Nephron (organoid): Measurements from ENCODE around the gene PLCB1.

ENCODE experiments used
- H3K27ac Mint-ChIP-seq, 3 experiments: 2 replicates each; pipeline ENCODE4 v1.8.0; 2020; ENCODE audit warnings: mixed read lengths in 3 of 3, mild to moderate bottlenecking in 2 of 3, moderate library complexity in 1 of 3
- H3K27me3 Mint-ChIP-seq: 2 replicates; pipeline ENCODE4 v1.8.0; 2021; ENCODE audit warnings: low read depth, mild to moderate bottlenecking, moderate library complexity, mixed read lengths
- H3K36me3 Mint-ChIP-seq: 2 replicates; pipeline ENCODE4 v1.8.0; 2020; ENCODE audit warnings: low read depth, mixed read lengths
- H3K4me1 Mint-ChIP-seq: 2 replicates; pipeline ENCODE4 v1.8.0; 2020; ENCODE audit warnings: mixed read lengths
- H3K4me3 Mint-ChIP-seq, 3 experiments: 2 replicates each; pipeline ENCODE4 v1.8.0; 2020; ENCODE audit warnings: mild to moderate bottlenecking in 3 of 3, mixed read lengths in 3 of 3, moderate library complexity in 2 of 3
- H3K9me3 Mint-ChIP-seq: 2 replicates; pipeline ENCODE4 v1.8.0; 2020; ENCODE audit warnings: mixed read lengths
- TF ChIP-seq, protein P1 (sequence below), 3 experiments: fragments of 200-600 bp; sonication (generic); IDR thresholded peaks; one replicate each; pipeline ENCODE4 v1.5.0; 2021; ENCODE audit warnings: antibody characterized with exemption in 3 of 3; ENCODE audit not compliant: unreplicated experiment in 3 of 3

PLCB1 gene

DNA sequence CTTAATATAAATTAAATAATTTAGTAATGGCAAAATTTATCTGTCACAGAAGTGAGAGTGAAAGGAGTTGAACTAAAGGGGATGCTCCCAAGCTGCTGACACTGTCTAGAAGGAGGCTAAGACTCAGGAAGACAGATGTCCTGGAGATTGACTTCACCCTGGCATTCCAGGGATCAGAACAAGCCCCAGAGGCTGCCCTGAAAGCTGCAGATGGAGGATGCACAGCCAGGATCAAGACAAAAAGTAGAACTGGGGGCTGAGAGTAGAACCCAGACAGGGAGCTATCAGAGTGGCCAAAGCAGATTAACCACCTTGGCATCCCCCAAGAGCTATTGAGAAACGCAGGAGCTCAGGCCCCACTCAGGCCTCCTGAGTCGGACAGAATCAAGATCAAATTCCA lies 747.6 kb downstream of the PLCB1 start:
- no peak overlapping the region for H3K27ac Mint-ChIP-seq
- no peaks in the 10 kb centered on the region for H3K9me3 Mint-ChIP-seq
- no peak overlapping the region for H3K4me3 Mint-ChIP-seq
- H3K4me1 Mint-ChIP-seq, result peaks cover 13% of the 10 kb centered on the region
- H3K27me3 Mint-ChIP-seq, result no peaks in the 10 kb centered on the region
- peaks cover 7% of the 10 kb centered on the region for H3K36me3 Mint-ChIP-seq
- TF ChIP-seq, protein P1, sequence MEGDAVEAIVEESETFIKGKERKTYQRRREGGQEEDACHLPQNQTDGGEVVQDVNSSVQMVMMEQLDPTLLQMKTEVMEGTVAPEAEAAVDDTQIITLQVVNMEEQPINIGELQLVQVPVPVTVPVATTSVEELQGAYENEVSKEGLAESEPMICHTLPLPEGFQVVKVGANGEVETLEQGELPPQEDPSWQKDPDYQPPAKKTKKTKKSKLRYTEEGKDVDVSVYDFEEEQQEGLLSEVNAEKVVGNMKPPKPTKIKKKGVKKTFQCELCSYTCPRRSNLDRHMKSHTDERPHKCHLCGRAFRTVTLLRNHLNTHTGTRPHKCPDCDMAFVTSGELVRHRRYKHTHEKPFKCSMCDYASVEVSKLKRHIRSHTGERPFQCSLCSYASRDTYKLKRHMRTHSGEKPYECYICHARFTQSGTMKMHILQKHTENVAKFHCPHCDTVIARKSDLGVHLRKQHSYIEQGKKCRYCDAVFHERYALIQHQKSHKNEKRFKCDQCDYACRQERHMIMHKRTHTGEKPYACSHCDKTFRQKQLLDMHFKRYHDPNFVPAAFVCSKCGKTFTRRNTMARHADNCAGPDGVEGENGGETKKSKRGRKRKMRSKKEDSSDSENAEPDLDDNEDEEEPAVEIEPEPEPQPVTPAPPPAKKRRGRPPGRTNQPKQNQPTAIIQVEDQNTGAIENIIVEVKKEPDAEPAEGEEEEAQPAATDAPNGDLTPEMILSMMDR (IDR thresholded peaks at IDR 0.05; ENCODE audit: unreplicated experiment in 3 of 3), result no peak

- Mint-ChIP-seq H3K27ac (no peak overlapping the region), H3K9me3 (no peaks in the 10 kb centered on the region), H3K4me1 (peaks cover 13% of the 10 kb centered on the region), H3K4me3 (no peak overlapping the region), H3K36me3 (peaks cover 7% of the 10 kb centered on the region), H3K27me3 (no peaks in the 10 kb centered on the region)
- TF ChIP-seq, protein P1 (IDR thresholded peaks at IDR 0.05; ENCODE audit: unreplicated experiment in 3 of 3), result no peak
Observed at GRCh38 chr20:8880085-8880853, 748.2 kb downstream of the PLCB1 start.

- TF ChIP-seq, protein P1 (IDR thresholded peaks at IDR 0.05; ENCODE audit: unreplicated experiment in 3 of 3), result no peak
- H3K4me3 Mint-ChIP-seq, result no peak overlapping the region
- H3K36me3 Mint-ChIP-seq, result peaks cover 12% of the 10 kb centered on the region
- no peaks in the 10 kb centered on the region for H3K27me3 Mint-ChIP-seq
- H3K9me3 Mint-ChIP-seq, result peaks cover 38% of the 10 kb centered on the region
- H3K27ac Mint-ChIP-seq, result no peak overlapping the region
- no peaks in the 10 kb centered on the region for H3K4me1 Mint-ChIP-seq
Observed at GRCh38 chr20:8891039-8891438, 759.0 kb downstream of the PLCB1 start.

DNA sequence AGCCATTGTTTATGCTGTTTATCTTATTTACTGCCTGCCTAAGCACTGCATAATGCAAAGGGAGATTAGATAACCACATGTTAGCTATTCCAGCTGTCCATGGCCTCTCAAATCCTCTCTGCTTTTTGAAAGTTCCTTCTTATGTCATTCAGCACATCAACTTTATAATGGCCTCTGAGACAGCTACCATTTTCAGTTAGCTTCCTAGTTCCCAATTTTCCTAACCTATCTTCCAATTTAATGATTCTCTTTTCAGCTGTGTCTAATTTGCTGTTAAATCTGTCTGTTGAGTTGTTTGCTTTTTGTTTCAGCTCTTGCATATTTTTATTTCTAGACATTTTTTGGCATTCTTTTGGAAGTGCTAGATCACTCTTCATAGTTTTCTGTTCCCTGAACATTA lies 763.4 kb downstream of the PLCB1 start:
- Mint-ChIP-seq H3K4me3 (no peak overlapping the region), H3K9me3 (peaks cover 26% of the 10 kb centered on the region), H3K4me1 (no peaks in the 10 kb centered on the region), H3K27me3 (no peaks in the 10 kb centered on the region), H3K27ac (no peak overlapping the region), H3K36me3 (peaks cover 12% of the 10 kb centered on the region)
- TF ChIP-seq, protein P1 (IDR thresholded peaks at IDR 0.05; ENCODE audit: unreplicated experiment in 3 of 3), result no peak

GRCh38 chr20:8898823-8899222 lies 766.8 kb downstream of the PLCB1 start:
- peaks cover 6% of the 10 kb centered on the region for H3K4me1 Mint-ChIP-seq
- peaks cover 12% of the 10 kb centered on the region for H3K36me3 Mint-ChIP-seq
- H3K4me3 Mint-ChIP-seq, result no peak overlapping the region
- peaks cover 5% of the 10 kb centered on the region for H3K27me3 Mint-ChIP-seq
- TF ChIP-seq, protein P1 (IDR thresholded peaks at IDR 0.05; ENCODE audit: unreplicated experiment in 3 of 3), result no peak
- H3K9me3 Mint-ChIP-seq, result peaks cover 26% of the 10 kb centered on the region
- H3K27ac Mint-ChIP-seq, result no peak overlapping the region
